ENCODE results near the gene HDAC4. TPM values are rescaled to one million over a fixed set of nuclear protein-coding genes. Genes with fewer than 3 reads are reported as not detected.

The HDAC4 gene
- total RNA-seq, 1 experiment from 2014 or later, result 32.0 TPM

DNA sequence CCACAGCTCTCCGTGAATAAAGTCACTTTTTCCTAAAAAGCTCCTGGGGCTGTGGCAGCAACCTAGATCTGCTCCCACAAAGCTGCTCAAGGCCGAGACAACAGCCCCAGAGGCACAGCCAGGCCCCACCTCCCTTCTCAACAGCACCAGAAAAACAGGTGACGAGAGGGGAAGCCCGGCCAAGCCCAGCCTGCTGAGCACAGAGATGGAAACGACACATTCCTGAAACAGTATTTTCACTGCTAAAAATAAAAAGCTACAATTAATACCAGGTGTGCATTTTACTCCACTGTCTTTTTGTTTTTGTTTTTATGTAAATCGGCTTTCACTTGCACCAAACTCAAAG lies 199.3 kb downstream of the HDAC4 start:
- H2AFZ ChIP-seq (ENCODE audit: low read length), result no peak overlapping the region
- no peak overlapping the region for H3K56ac ChIP-seq (ENCODE audit: insufficient read length, low read depth, low read length)
- Mint-ChIP-seq H3K4me3 (no peak overlapping the region), H3K27ac (no peak overlapping the region), H3K27me3 (ENCODE audit: low read depth) (no peaks in the 10 kb centered on the region), H3K4me1 (peaks cover 23 to 38% of the 10 kb centered on the region in 2 experiments), H3K9me3 (no peaks in the 10 kb centered on the region), H3K36me3 (ENCODE audit: insufficient read depth in 1 of 3, low read depth in 3 of 3) (peaks cover 3 to 15% (median 7%) of the 10 kb centered on the region in 3 experiments; a peak in 6 of 7 replicates)
- H2BK5ac ChIP-seq (ENCODE audit: insufficient read length, low read length), result no peak overlapping the region
- no peaks in the 10 kb centered on the region; the same call in 1 of the 2 replicates for H3K4me1 ChIP-seq (ENCODE audit: insufficient read depth, low read length)
- no peaks in the 10 kb centered on the region for H4K20me1 ChIP-seq (ENCODE audit: control insufficient read depth, insufficient read depth, insufficient read length)
- no CpG with 5 or more reads among the region's 6 CpGs for WGBS (ENCODE audit: extremely low coverage, insufficient read length, low lambda C conversion rate)
- H3K4ac ChIP-seq (ENCODE audit: low read depth, low read length), result no peak overlapping the region
- H2BK20ac ChIP-seq (ENCODE audit: low read depth, low read length, poor library complexity, severe bottlenecking), result no peak overlapping the region
- no peak overlapping the region for H4K8ac ChIP-seq (replicated peaks; ENCODE audit: insufficient read length, low read depth, low read length)
- no peaks in the 10 kb centered on the region for H3K79me2 ChIP-seq (ENCODE audit: insufficient read depth, low read length)
- peaks cover 6% of the 10 kb centered on the region for H3K79me1 ChIP-seq (ENCODE audit: insufficient read depth, low read depth, low read length, poor library complexity, severe bottlenecking)
- H3K23ac ChIP-seq (ENCODE audit: insufficient read length, low read depth, low read length), result no peak overlapping the region
- no peaks in the 10 kb centered on the region for H3K9me3 ChIP-seq (ENCODE audit: control insufficient read depth, low read depth, low read length)
- H4K91ac ChIP-seq (ENCODE audit: insufficient read length, low read depth, low read length), result no peak overlapping the region
- H2AK5ac ChIP-seq (ENCODE audit: insufficient read length, low read length), result no peak overlapping the region
- no peak overlapping the region for H3K18ac ChIP-seq (ENCODE audit: insufficient read length, low read depth, low read length)
- no peak overlapping the region for H3K4me2 ChIP-seq (ENCODE audit: insufficient read depth, insufficient read length, low read length)
- H2BK15ac ChIP-seq (ENCODE audit: low read depth, low read length), result no peak overlapping the region
- H2BK12ac ChIP-seq (ENCODE audit: insufficient read length, low read depth, low read length), result no peak overlapping the region
- no peak overlapping the region for H3K27ac ChIP-seq (ENCODE audit: insufficient read length, low read depth, low read length)
- TF ChIP-seq, protein P1, sequence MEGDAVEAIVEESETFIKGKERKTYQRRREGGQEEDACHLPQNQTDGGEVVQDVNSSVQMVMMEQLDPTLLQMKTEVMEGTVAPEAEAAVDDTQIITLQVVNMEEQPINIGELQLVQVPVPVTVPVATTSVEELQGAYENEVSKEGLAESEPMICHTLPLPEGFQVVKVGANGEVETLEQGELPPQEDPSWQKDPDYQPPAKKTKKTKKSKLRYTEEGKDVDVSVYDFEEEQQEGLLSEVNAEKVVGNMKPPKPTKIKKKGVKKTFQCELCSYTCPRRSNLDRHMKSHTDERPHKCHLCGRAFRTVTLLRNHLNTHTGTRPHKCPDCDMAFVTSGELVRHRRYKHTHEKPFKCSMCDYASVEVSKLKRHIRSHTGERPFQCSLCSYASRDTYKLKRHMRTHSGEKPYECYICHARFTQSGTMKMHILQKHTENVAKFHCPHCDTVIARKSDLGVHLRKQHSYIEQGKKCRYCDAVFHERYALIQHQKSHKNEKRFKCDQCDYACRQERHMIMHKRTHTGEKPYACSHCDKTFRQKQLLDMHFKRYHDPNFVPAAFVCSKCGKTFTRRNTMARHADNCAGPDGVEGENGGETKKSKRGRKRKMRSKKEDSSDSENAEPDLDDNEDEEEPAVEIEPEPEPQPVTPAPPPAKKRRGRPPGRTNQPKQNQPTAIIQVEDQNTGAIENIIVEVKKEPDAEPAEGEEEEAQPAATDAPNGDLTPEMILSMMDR (conservative IDR thresholded peaks at IDR 0.05), result no peak
- H2BK120ac ChIP-seq (ENCODE audit: low read depth, low read length, poor library complexity, severe bottlenecking), result no peak overlapping the region
- H3K23me2 ChIP-seq (ENCODE audit: insufficient read length, low read depth, low read length, poor library complexity, severe bottlenecking), result no peaks in the 10 kb centered on the region
- no peak overlapping the region for H3K9ac ChIP-seq (ENCODE audit: extremely low read depth, insufficient read length, low read length)
- H3K14ac ChIP-seq (ENCODE audit: insufficient read depth, low read length), result no peak overlapping the region
- no peak overlapping the region for H4K5ac ChIP-seq (ENCODE audit: insufficient read length, low read depth, low read length)
- DNase-seq, result no peak
- H3K27me3 ChIP-seq (ENCODE audit: insufficient read depth, low read length), result no peaks in the 10 kb centered on the region
- no peak overlapping the region for H3T11ph ChIP-seq (ENCODE audit: low read length)
